NCI-H2029 treated with DMSO at 0.1 percent for 48 hours (cell line): ENCODE data around the gene COL21A1.

Experiments
- DNase-seq: peaks from one replicate; lab custom pipeline; 2025; lab: John Stamatoyannopoulos, UW

Gene COL21A1

GRCh38 chr6:56188429-56188828 is 59.0 kb downstream of the COL21A1 start:
- no peak for DNase-seq

GRCh38 chr6:56187686-56188085 is 59.7 kb downstream of the COL21A1 start:
- no peak for DNase-seq

- no peak for DNase-seq
Measured at GRCh38 chr6:56176741-56177140, 70.6 kb downstream of the COL21A1 start.

GRCh38 chr6:56173228-56173627 is 74.2 kb downstream of the COL21A1 start:
- no peak for DNase-seq

GRCh38 chr6:56172144-56172543 is 75.2 kb downstream of the COL21A1 start:
- DNase-seq: no peak

GRCh38 chr6:56169366-56169765 is 78.0 kb downstream of the COL21A1 start:
- no peak for DNase-seq

GRCh38 chr6:56168596-56168995 is 78.8 kb downstream of the COL21A1 start:
- DNase-seq: no peak

GRCh38 chr6:56162081-56162480 is 85.3 kb downstream of the COL21A1 start:
- DNase-seq: no peak

- DNase-seq: no peak
Measured at GRCh38 chr6:56160489-56160888, 86.9 kb downstream of the COL21A1 start.

- DNase-seq: no peak
Measured at GRCh38 chr6:56158571-56158970, 88.8 kb downstream of the COL21A1 start.

- no peak for DNase-seq
Measured at GRCh38 chr6:56156643-56157042, 90.7 kb downstream of the COL21A1 start.

GRCh38 chr6:56155634-56156141 is 91.7 kb downstream of the COL21A1 start:
- DNase-seq: no peak

GRCh38 chr6:56154076-56154475 is 93.3 kb downstream of the COL21A1 start:
- DNase-seq: no peak

GRCh38 chr6:56152611-56153010 is 94.8 kb downstream of the COL21A1 start:
- no peak for DNase-seq

GRCh38 chr6:56151609-56152224 is 95.7 kb downstream of the COL21A1 start:
- no peak for DNase-seq

- no peak for DNase-seq
Measured at GRCh38 chr6:56148488-56149186, 98.7 kb downstream of the COL21A1 start.

- no peak for DNase-seq
Measured at GRCh38 chr6:56147766-56148165, 99.6 kb downstream of the COL21A1 start.

- no peak for DNase-seq
Measured at GRCh38 chr6:56146086-56146485, 101.3 kb downstream of the COL21A1 start.

- DNase-seq: no peak
Measured at GRCh38 chr6:56145616-56146015, 101.8 kb downstream of the COL21A1 start.

- DNase-seq: no peak
Measured at GRCh38 chr6:56144538-56145324, 102.6 kb downstream of the COL21A1 start.

- DNase-seq: no peak
Measured at GRCh38 chr6:56143796-56144195, 103.6 kb downstream of the COL21A1 start.

GRCh38 chr6:56140090-56140489 is 107.3 kb downstream of the COL21A1 start:
- DNase-seq: no peak

- no peak for DNase-seq
Measured at GRCh38 chr6:56115715-56116114, 131.7 kb downstream of the COL21A1 start.
